H9 (cell line): Measurements from ENCODE around the gene FAT2. TPM values are rescaled to one million over a fixed set of nuclear protein-coding genes. Genes with fewer than 3 reads are reported as not detected.

ENCODE experiments used
- DNase-seq: peaks from one replicate; pipeline ENCODE4 v3.0.0-alpha.2; 2017
- H2AFZ ChIP-seq: one replicate; pipeline ENCODE4 v1.6.1; 2013; ENCODE audit warnings: mild to moderate bottlenecking, low read length, control low read depth, moderate library complexity
- H2AK5ac ChIP-seq: 2 replicates; pipeline ENCODE4 v1.6.1; 2013; ENCODE audit warnings: low read length, control low read depth, mixed read lengths; ENCODE audit not compliant: insufficient read length
- H2BK120ac ChIP-seq: one replicate; pipeline ENCODE4 v1.6.1; 2013; ENCODE audit warnings: low read depth, mild to moderate bottlenecking, low read length, control low read depth, inconsistent platforms; ENCODE audit not compliant: poor library complexity, severe bottlenecking
- H2BK12ac ChIP-seq: 2 replicates; pipeline ENCODE4 v1.6.1; 2013; ENCODE audit warnings: low read length, control low read depth, mixed read lengths, low read depth; ENCODE audit not compliant: insufficient read length
- H2BK15ac ChIP-seq: 2 replicates; pipeline ENCODE4 v1.6.1; 2013; ENCODE audit warnings: low read depth, low read length, control low read depth
- H2BK20ac ChIP-seq: one replicate; pipeline ENCODE4 v1.6.1; 2013; ENCODE audit warnings: low read depth, mild to moderate bottlenecking, low read length, control low read depth, inconsistent platforms; ENCODE audit not compliant: poor library complexity, severe bottlenecking
- H2BK5ac ChIP-seq: 2 replicates; pipeline ENCODE4 v1.6.1; 2013; ENCODE audit warnings: low read length, control low read depth, mixed read lengths; ENCODE audit not compliant: insufficient read length
- H3K14ac ChIP-seq: 2 replicates; pipeline ENCODE4 v1.6.1; 2013; ENCODE audit warnings: low read length, control low read depth; ENCODE audit not compliant: insufficient read depth
- H3K18ac ChIP-seq: 2 replicates; pipeline ENCODE4 v1.6.1; 2013; ENCODE audit warnings: low read depth, mild to moderate bottlenecking, mixed read lengths, low read length, control low read depth; ENCODE audit not compliant: insufficient read length
- H3K23ac ChIP-seq: 2 replicates; pipeline ENCODE4 v1.6.1; 2013; ENCODE audit warnings: low read length, control low read depth, mixed read lengths, low read depth; ENCODE audit not compliant: insufficient read length
- H3K23me2 ChIP-seq: 2 replicates; pipeline ENCODE4 v1.6.1; 2013; ENCODE audit warnings: low read depth, mild to moderate bottlenecking, mixed read lengths, low read length, control low read depth; ENCODE audit not compliant: insufficient read length, poor library complexity, severe bottlenecking
- H3K27ac ChIP-seq: 2 replicates; pipeline ENCODE4 v1.5.1; 2013; ENCODE audit warnings: low read length, control low read depth, mixed read lengths, low read depth; ENCODE audit not compliant: insufficient read length
- H3K27me3 ChIP-seq: 2 replicates; pipeline ENCODE4 v1.6.1; 2013; ENCODE audit warnings: low read length, control low read depth, inconsistent platforms; ENCODE audit not compliant: insufficient read depth
- H3K4ac ChIP-seq: 2 replicates; pipeline ENCODE4 v1.6.1; 2013; ENCODE audit warnings: low read depth, mild to moderate bottlenecking, control low read depth, inconsistent platforms, low read length, moderate library complexity
- H3K4me1 ChIP-seq: 2 replicates; pipeline ENCODE4 v1.6.1; 2013; ENCODE audit warnings: low read length, control low read depth, inconsistent platforms; ENCODE audit not compliant: insufficient read depth
- H3K4me2 ChIP-seq: 2 replicates; pipeline ENCODE4 v1.6.1; 2013; ENCODE audit warnings: low read length, control low read depth, mixed read lengths; ENCODE audit not compliant: insufficient read length, insufficient read depth
- H3K56ac ChIP-seq: 2 replicates; pipeline ENCODE4 v1.6.1; 2013; ENCODE audit warnings: low read depth, mild to moderate bottlenecking, mixed read lengths, low read length, control low read depth; ENCODE audit not compliant: insufficient read length
- H3K79me1 ChIP-seq: 2 replicates; pipeline ENCODE4 v1.6.1; 2013; ENCODE audit warnings: low read depth, mild to moderate bottlenecking, moderate library complexity, low read length, control low read depth, inconsistent platforms; ENCODE audit not compliant: insufficient read depth, poor library complexity, severe bottlenecking
- H3K79me2 ChIP-seq: 2 replicates; pipeline ENCODE4 v1.6.1; 2013; ENCODE audit warnings: low read length, control low read depth, inconsistent platforms; ENCODE audit not compliant: insufficient read depth
- H3K9ac ChIP-seq: 2 replicates; pipeline ENCODE4 v1.6.1; 2013; ENCODE audit warnings: low read length, control low read depth, mixed read lengths; ENCODE audit not compliant: insufficient read length; ENCODE audit errors: extremely low read depth
- H3K9me3 ChIP-seq: one replicate; pipeline ENCODE4 v1.6.1; 2013; ENCODE audit warnings: low read depth, low read length, inconsistent platforms; ENCODE audit not compliant: control insufficient read depth
- H3T11ph ChIP-seq: one replicate; pipeline ENCODE4 v1.6.1; 2013; ENCODE audit warnings: mild to moderate bottlenecking, low read length, control low read depth, inconsistent platforms
- H4K20me1 ChIP-seq: one replicate; pipeline ENCODE4 v1.6.1; 2013; ENCODE audit not compliant: control insufficient read depth, insufficient read length, insufficient read depth
- H4K5ac ChIP-seq: 2 replicates; pipeline ENCODE4 v1.6.1; 2013; ENCODE audit warnings: low read depth, mild to moderate bottlenecking, mixed read lengths, low read length, control low read depth; ENCODE audit not compliant: insufficient read length
- H4K8ac ChIP-seq: replicated peaks from 2 replicates; pipeline ENCODE4 v1.6.1; 2013; ENCODE audit warnings: low read length, control low read depth, mixed read lengths, low read depth; ENCODE audit not compliant: insufficient read length
- H4K91ac ChIP-seq: 2 replicates; pipeline ENCODE4 v1.6.1; 2013; ENCODE audit warnings: low read depth, mild to moderate bottlenecking, moderate library complexity, mixed read lengths, low read length, control low read depth; ENCODE audit not compliant: insufficient read length
- H3K27ac Mint-ChIP-seq, 3 experiments: 2 replicates in 2 of 3; 3 replicates in 1 of 3; pipeline ENCODE4 v1.8.0; 2020 to 2021; ENCODE audit warnings: mixed read lengths in 3 of 3, mild to moderate bottlenecking in 1 of 3, moderate library complexity in 1 of 3
- H3K27me3 Mint-ChIP-seq: 2 replicates; pipeline ENCODE4 v1.8.0; 2021; ENCODE audit warnings: low read depth, mild to moderate bottlenecking, moderate library complexity, mixed read lengths
- H3K36me3 Mint-ChIP-seq, 3 experiments: 2 replicates in 2 of 3; 3 replicates in 1 of 3; pipeline ENCODE4 v1.8.0; 2020 to 2021; ENCODE audit warnings: low read depth in 3 of 3, mixed read lengths in 3 of 3; ENCODE audit not compliant: insufficient read depth in 1 of 3
- H3K4me1 Mint-ChIP-seq, 2 experiments: 2 replicates each; pipeline ENCODE4 v1.8.0; 2020; ENCODE audit warnings: mixed read lengths in 2 of 2
- H3K4me3 Mint-ChIP-seq, 2 experiments: 2 replicates in 1 of 2; 3 replicates in 1 of 2; pipeline ENCODE4 v1.8.0; 2020 to 2021; ENCODE audit warnings: mild to moderate bottlenecking in 2 of 2, mixed read lengths in 2 of 2, moderate library complexity in 1 of 2
- H3K9me3 Mint-ChIP-seq, 2 experiments: 2 replicates in 1 of 2; 3 replicates in 1 of 2; pipeline ENCODE4 v1.8.0; 2020; ENCODE audit warnings: mild to moderate bottlenecking in 2 of 2, mixed read lengths in 2 of 2, moderate library complexity in 1 of 2
- CTCF ChIP-seq: fragments of 200-600 bp; sonication (generic); conservative IDR thresholded peaks from 3 replicates; pipeline ENCODE4 v1.8.0; 2021; ENCODE audit warnings: antibody characterized with exemption, mild to moderate bottlenecking
- WGBS: extraction: QIAGEN DNeasy Blood & Tissue Kit; methylation state at CpG from one replicate; pipeline ENCODE4 v1.1.7; 2013; ENCODE audit warnings: missing lambda C conversion rate, low lambda C conversion rate, mixed read lengths; ENCODE audit not compliant: insufficient read length; ENCODE audit errors: extremely low coverage; 5-methylcytosine and 5-hydroxymethylcytosine counted together
- total RNA-seq: library from RNA; stranded (reverse); gene quantifications from 2 replicates; pipeline ENCODE4 v1.2.1, GENCODE V29; 2021

The FAT2 gene
- total RNA-seq, 1 experiment from 2014 or later, result 0.15 TPM

DNA sequence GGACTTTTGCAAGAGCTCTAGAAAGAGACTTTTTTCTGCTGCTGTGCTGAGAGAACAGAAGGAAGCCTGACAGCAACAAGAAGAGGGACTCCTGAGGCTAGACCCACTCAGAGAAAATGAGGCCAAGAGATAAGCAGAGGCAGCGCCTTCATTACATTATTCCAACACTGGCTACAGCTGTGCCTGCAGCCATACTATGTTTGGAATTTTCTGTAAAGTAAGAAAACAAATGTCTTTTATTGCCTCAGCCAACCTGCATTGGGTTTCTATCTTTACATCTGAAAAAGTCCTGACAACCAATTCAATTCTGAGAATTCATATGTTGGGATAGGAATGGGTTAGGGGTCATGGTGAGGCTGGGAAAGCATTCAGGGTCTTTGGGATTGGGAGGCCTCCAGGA, 33.7 kb downstream of the FAT2 start:
- Histone ChIP-seq H2BK5ac (no peak overlapping the region), H3K23me2 (no peaks in the 10 kb centered on the region), H4K5ac (no peak overlapping the region), H3T11ph (no peak overlapping the region), H2AK5ac (no peak overlapping the region), H3K9me3 (no peaks in the 10 kb centered on the region), H2BK12ac (no peak overlapping the region), H3K14ac (no peak overlapping the region), H3K23ac (no peak overlapping the region), H3K4me1 (no peaks in the 10 kb centered on the region), H4K91ac (no peak overlapping the region), H3K79me1 (no peaks in the 10 kb centered on the region), H3K27me3 (no peaks in the 10 kb centered on the region), H3K79me2 (no peaks in the 10 kb centered on the region), H2BK120ac (no peak overlapping the region), H3K27ac (no peak overlapping the region), H2AFZ (no peak overlapping the region), H4K8ac (no peak overlapping the region), H3K9ac (no peak overlapping the region), H4K20me1 (no peaks in the 10 kb centered on the region), H3K4me2 (no peak overlapping the region), H3K56ac (no peak overlapping the region), H2BK15ac (no peak overlapping the region), H2BK20ac (no peak overlapping the region), H3K18ac (no peak overlapping the region), H3K4ac (no peak overlapping the region)
- Mint-ChIP-seq H3K4me3 (no peak overlapping the region), H3K27me3 (peaks cover 5% of the 10 kb centered on the region; the same call in 1 of the 2 replicates), H3K9me3 (no peaks in the 10 kb centered on the region), H3K27ac (no peak overlapping the region), H3K4me1 (peaks cover 10 to 11% of the 10 kb centered on the region in 2 experiments), H3K36me3 (no peaks in the 10 kb centered on the region)
- no peak for TF ChIP-seq CTCF
- DNase-seq, result no peak
- no CpG with 5 or more reads among the region's 1 CpG for WGBS
